ENCODE measurements around the gene STEEP1.

Gene STEEP1

GRCh38 chrX:119579414-119579813 is 14.2 kb upstream of the STEEP1 start:
- Histone ChIP-seq H3K9me3 (ENCODE audit: control insufficient read depth in 1 of 2, low read length in 2 of 2) (no peaks in the 10 kb centered on the region), H3K27me3 (ENCODE audit: control insufficient read depth in 1 of 2, insufficient read depth in 2 of 2, low read length in 2 of 2) (no peaks in the 10 kb centered on the region), H3K4me1 (ENCODE audit: control insufficient read depth in 1 of 2, insufficient read depth in 2 of 2, low read length in 2 of 2) (peaks cover 7 to 9% of the 10 kb centered on the region in 2 donors), H3K36me3 (ENCODE audit: control insufficient read depth in 1 of 2, insufficient read depth in 2 of 2, low read length in 2 of 2) (no peaks in the 10 kb centered on the region), H3K27ac (ENCODE audit: low read depth, low read length) (no peak overlapping the region), H3K4me3 (ENCODE audit: low read depth in 1 of 2, low read length in 2 of 2) (no peak overlapping the region), H3K9ac (ENCODE audit: low read depth in 1 of 2, low read length in 2 of 2) (no peak overlapping the region)

GRCh38 chrX:119574394-119575266 is 9.4 kb upstream of the STEEP1 start, which contains the start of gene UBE2A:
Gene UBE2A (plus strand): TSS chrX:119574563. CDS start chrX:119574712, 149 bp downstream.
- peak within 1 kb of the TSS; percentile 73 to 76 for H3K4me3 ChIP-seq (ENCODE audit: low read depth in 1 of 2, low read length in 2 of 2)
- peak within 1 kb of the TSS; percentile 90 for H3K27ac ChIP-seq (ENCODE audit: low read depth, low read length)
- peaks cover 7 to 18% of the 10 kb centered on the region in 2 donors for H3K4me1 ChIP-seq (ENCODE audit: control insufficient read depth in 1 of 2, insufficient read depth in 2 of 2, low read length in 2 of 2)
- no peaks in the 10 kb centered on the region for H3K27me3 ChIP-seq (ENCODE audit: control insufficient read depth in 1 of 2, insufficient read depth in 2 of 2, low read length in 2 of 2)
- H3K9ac ChIP-seq (ENCODE audit: low read depth in 1 of 2, low read length in 2 of 2) = peak within 1 kb of the TSS; percentile 72 to 74
- H3K36me3 ChIP-seq (ENCODE audit: control insufficient read depth in 1 of 2, insufficient read depth in 2 of 2, low read length in 2 of 2) = no peaks in the 10 kb centered on the region
- H3K9me3 ChIP-seq (ENCODE audit: control insufficient read depth in 1 of 2, low read length in 2 of 2) = no peaks in the 10 kb centered on the region

DNA sequence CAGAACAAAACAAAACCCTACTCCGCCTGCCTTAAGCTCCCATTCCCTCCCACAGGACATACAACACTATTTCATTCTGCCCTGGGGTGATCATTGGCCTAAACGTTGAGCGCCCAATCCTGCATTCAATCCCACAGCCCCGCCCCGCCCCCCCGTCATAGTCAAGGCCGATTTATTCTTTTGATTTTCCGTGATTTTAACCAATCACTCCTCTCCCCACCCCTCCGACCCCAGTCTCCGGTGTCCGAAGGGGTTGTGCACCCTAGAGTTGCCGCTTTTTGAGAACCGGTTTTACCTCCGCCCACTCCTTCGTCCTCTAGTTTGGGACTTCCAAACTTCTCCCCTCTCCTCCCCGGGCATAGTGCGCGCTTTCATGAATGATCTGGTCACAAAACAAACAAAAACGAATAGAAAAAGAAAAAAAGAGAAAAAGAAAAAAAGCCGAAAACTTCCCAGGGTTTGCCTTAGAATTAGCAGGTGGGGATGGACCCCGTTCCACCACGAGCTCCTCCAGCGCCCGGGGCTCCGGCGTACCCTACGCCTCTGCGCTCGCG is 8.7 kb upstream of the STEEP1 start:
- Histone ChIP-seq H3K9me3 (ENCODE audit: control insufficient read depth in 1 of 2, low read length in 2 of 2) (no peaks in the 10 kb centered on the region), H3K4me3 (ENCODE audit: low read depth in 1 of 2, low read length in 2 of 2) (peak overlapping the region; percentile 73 to 76), H3K27me3 (ENCODE audit: control insufficient read depth in 1 of 2, insufficient read depth in 2 of 2, low read length in 2 of 2) (no peaks in the 10 kb centered on the region), H3K36me3 (ENCODE audit: control insufficient read depth in 1 of 2, insufficient read depth in 2 of 2, low read length in 2 of 2) (no peaks in the 10 kb centered on the region), H3K9ac (ENCODE audit: low read depth in 1 of 2, low read length in 2 of 2) (peak overlapping the region; percentile 63 to 74), H3K27ac (ENCODE audit: low read depth, low read length) (peak overlapping the region; percentile 51), H3K4me1 (ENCODE audit: control insufficient read depth in 1 of 2, insufficient read depth in 2 of 2, low read length in 2 of 2) (peaks cover 7 to 18% of the 10 kb centered on the region in 2 donors)

- H3K4me1 ChIP-seq (ENCODE audit: control insufficient read depth in 1 of 2, insufficient read depth in 2 of 2, low read length in 2 of 2) = peaks cover 7 to 18% of the 10 kb centered on the region in 2 donors
- no peaks in the 10 kb centered on the region for H3K9me3 ChIP-seq (ENCODE audit: control insufficient read depth in 1 of 2, low read length in 2 of 2)
- H3K36me3 ChIP-seq (ENCODE audit: control insufficient read depth in 1 of 2, insufficient read depth in 2 of 2, low read length in 2 of 2) = no peaks in the 10 kb centered on the region
- no peaks in the 10 kb centered on the region for H3K27me3 ChIP-seq (ENCODE audit: control insufficient read depth in 1 of 2, insufficient read depth in 2 of 2, low read length in 2 of 2)
- peak overlapping the region in 1 of 2 donors; percentile 74 for H3K9ac ChIP-seq (ENCODE audit: low read depth in 1 of 2, low read length in 2 of 2)
- H3K27ac ChIP-seq (ENCODE audit: low read depth, low read length) = peak overlapping the region; percentile 51
- H3K4me3 ChIP-seq (ENCODE audit: low read depth in 1 of 2, low read length in 2 of 2) = peak overlapping the region; percentile 73 to 76
Measured at GRCh38 chrX:119573222-119573621, 8.0 kb upstream of the STEEP1 start.

DNA sequence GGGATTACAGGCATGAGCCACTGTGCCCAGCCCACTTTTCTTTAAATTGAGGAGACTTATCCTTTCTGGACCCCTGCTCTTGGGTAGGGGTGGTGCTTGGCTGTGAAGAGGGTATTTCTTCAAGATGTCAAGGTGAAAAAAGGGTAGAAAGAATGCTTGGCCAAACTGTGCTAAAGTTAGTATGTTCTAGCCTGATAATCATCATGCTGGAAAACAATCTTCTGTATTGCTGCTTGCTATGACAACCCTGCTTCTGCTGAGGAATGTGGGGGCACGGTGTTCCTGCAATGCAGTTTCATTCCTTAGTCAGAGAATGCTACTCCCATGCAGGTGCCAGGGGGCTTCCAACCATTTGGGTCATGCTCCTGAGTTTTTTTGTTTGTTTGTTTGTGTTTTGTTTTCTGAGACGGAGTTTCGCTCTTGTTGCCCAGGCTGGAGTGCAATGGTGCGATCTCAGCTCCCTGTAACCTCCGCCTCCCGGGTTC is 5.2 kb upstream of the STEEP1 start:
- H3K4me1 ChIP-seq (ENCODE audit: control insufficient read depth in 1 of 2, insufficient read depth in 2 of 2, low read length in 2 of 2) = peaks cover 2 to 10% of the 10 kb centered on the region in 2 donors
- H3K4me3 ChIP-seq (ENCODE audit: low read depth in 1 of 2, low read length in 2 of 2) = no peak overlapping the region
- no peak overlapping the region for H3K9ac ChIP-seq (ENCODE audit: low read depth in 1 of 2, low read length in 2 of 2)
- H3K36me3 ChIP-seq (ENCODE audit: control insufficient read depth in 1 of 2, insufficient read depth in 2 of 2, low read length in 2 of 2) = no peaks in the 10 kb centered on the region
- H3K9me3 ChIP-seq (ENCODE audit: control insufficient read depth in 1 of 2, low read length in 2 of 2) = no peaks in the 10 kb centered on the region
- no peak overlapping the region for H3K27ac ChIP-seq (ENCODE audit: low read depth, low read length)
- no peaks in the 10 kb centered on the region for H3K27me3 ChIP-seq (ENCODE audit: control insufficient read depth in 1 of 2, insufficient read depth in 2 of 2, low read length in 2 of 2)

GRCh38 chrX:119552508-119552907 is 12.7 kb downstream of the STEEP1 start:
- H3K9me3 ChIP-seq (ENCODE audit: control insufficient read depth in 1 of 2, low read length in 2 of 2) = no peaks in the 10 kb centered on the region
- H3K4me1 ChIP-seq (ENCODE audit: control insufficient read depth in 1 of 2, insufficient read depth in 2 of 2, low read length in 2 of 2) = no peaks in the 10 kb centered on the region
- H3K9ac ChIP-seq (ENCODE audit: low read depth in 1 of 2, low read length in 2 of 2) = no peak overlapping the region
- no peaks in the 10 kb centered on the region for H3K27me3 ChIP-seq (ENCODE audit: control insufficient read depth in 1 of 2, insufficient read depth in 2 of 2, low read length in 2 of 2)
- no peak overlapping the region for H3K4me3 ChIP-seq (ENCODE audit: low read depth in 1 of 2, low read length in 2 of 2)
- H3K36me3 ChIP-seq (ENCODE audit: control insufficient read depth in 1 of 2, insufficient read depth in 2 of 2, low read length in 2 of 2) = peaks cover 0 to 12% of the 10 kb centered on the region in 2 donors
- H3K27ac ChIP-seq (ENCODE audit: low read depth, low read length) = no peak overlapping the region

GRCh38 chrX:119549327-119550016 is 15.7 kb downstream of the STEEP1 start:
- Histone ChIP-seq H3K27ac (ENCODE audit: low read depth, low read length) (no peak overlapping the region), H3K4me1 (ENCODE audit: control insufficient read depth in 1 of 2, insufficient read depth in 2 of 2, low read length in 2 of 2) (no peaks in the 10 kb centered on the region), H3K4me3 (ENCODE audit: low read depth in 1 of 2, low read length in 2 of 2) (no peak overlapping the region), H3K9ac (ENCODE audit: low read depth in 1 of 2, low read length in 2 of 2) (no peak overlapping the region), H3K36me3 (ENCODE audit: control insufficient read depth in 1 of 2, insufficient read depth in 2 of 2, low read length in 2 of 2) (peaks cover 0 to 5% of the 10 kb centered on the region in 2 donors), H3K9me3 (ENCODE audit: control insufficient read depth in 1 of 2, low read length in 2 of 2) (no peaks in the 10 kb centered on the region), H3K27me3 (ENCODE audit: control insufficient read depth in 1 of 2, insufficient read depth in 2 of 2, low read length in 2 of 2) (no peaks in the 10 kb centered on the region)

DNA sequence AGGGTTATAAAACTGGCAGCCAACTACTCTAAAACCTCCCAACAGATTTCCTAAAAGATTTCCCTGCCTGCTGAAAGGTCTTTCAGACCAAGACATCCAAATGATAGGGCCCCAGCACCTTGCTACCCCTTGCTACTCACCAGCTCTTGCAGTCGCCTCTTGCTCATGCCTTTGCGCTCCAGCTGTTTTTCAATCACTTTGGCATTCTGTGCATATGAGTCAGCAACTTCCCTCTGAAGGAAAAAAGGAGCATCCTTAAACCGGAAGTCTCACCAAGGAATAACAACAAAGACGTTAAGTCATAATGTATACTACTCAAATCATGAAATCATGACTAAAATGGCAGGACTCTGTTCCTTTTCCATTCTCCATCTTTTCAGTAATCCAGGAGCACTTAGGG is 24.0 kb downstream of the STEEP1 start:
- Histone ChIP-seq H3K9me3 (ENCODE audit: control insufficient read depth in 1 of 2, low read length in 2 of 2) (no peaks in the 10 kb centered on the region), H3K9ac (ENCODE audit: low read depth in 1 of 2, low read length in 2 of 2) (no peak overlapping the region), H3K36me3 (ENCODE audit: control insufficient read depth in 1 of 2, insufficient read depth in 2 of 2, low read length in 2 of 2) (peaks cover 0 to 3% of the 10 kb centered on the region in 2 donors), H3K27ac (ENCODE audit: low read depth, low read length) (no peak overlapping the region), H3K4me1 (ENCODE audit: control insufficient read depth in 1 of 2, insufficient read depth in 2 of 2, low read length in 2 of 2) (no peaks in the 10 kb centered on the region), H3K4me3 (ENCODE audit: low read depth in 1 of 2, low read length in 2 of 2) (no peak overlapping the region), H3K27me3 (ENCODE audit: control insufficient read depth in 1 of 2, insufficient read depth in 2 of 2, low read length in 2 of 2) (no peaks in the 10 kb centered on the region)

GRCh38 chrX:119539872-119540271 is 25.3 kb downstream of the STEEP1 start:
- peaks cover 0 to 3% of the 10 kb centered on the region in 2 donors for H3K36me3 ChIP-seq (ENCODE audit: control insufficient read depth in 1 of 2, insufficient read depth in 2 of 2, low read length in 2 of 2)
- no peaks in the 10 kb centered on the region for H3K4me1 ChIP-seq (ENCODE audit: control insufficient read depth in 1 of 2, insufficient read depth in 2 of 2, low read length in 2 of 2)
- no peaks in the 10 kb centered on the region for H3K9me3 ChIP-seq (ENCODE audit: control insufficient read depth in 1 of 2, low read length in 2 of 2)
- no peak overlapping the region for H3K4me3 ChIP-seq (ENCODE audit: low read depth in 1 of 2, low read length in 2 of 2)
- H3K27me3 ChIP-seq (ENCODE audit: control insufficient read depth in 1 of 2, insufficient read depth in 2 of 2, low read length in 2 of 2) = no peaks in the 10 kb centered on the region
- no peak overlapping the region for H3K27ac ChIP-seq (ENCODE audit: low read depth, low read length)
- H3K9ac ChIP-seq (ENCODE audit: low read depth in 1 of 2, low read length in 2 of 2) = no peak overlapping the region

DNA sequence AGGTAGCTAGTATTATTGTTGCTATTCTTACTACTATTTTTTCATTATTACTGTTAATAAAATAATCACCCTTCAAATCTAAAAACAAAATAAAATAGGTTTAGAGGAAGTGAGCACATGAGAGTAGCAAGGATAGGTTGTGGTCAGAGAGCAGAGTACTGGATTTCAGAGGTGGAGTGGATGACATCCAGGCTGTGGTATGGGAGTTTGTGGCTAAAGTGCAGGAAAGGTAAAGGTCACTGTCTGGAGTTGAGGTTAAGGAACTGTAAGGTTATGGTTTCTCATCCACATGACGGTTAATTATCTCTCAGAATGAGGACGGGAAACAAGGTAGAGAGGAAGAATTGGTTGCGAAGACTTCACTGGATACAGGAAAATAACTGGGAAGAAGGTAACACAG is 27.7 kb downstream of the STEEP1 start:
- no peaks in the 10 kb centered on the region for H3K27me3 ChIP-seq (ENCODE audit: control insufficient read depth in 1 of 2, insufficient read depth in 2 of 2, low read length in 2 of 2)
- H3K9ac ChIP-seq (ENCODE audit: low read depth in 1 of 2, low read length in 2 of 2) = no peak overlapping the region
- peaks cover 0 to 2% of the 10 kb centered on the region in 2 donors for H3K36me3 ChIP-seq (ENCODE audit: control insufficient read depth in 1 of 2, insufficient read depth in 2 of 2, low read length in 2 of 2)
- H3K9me3 ChIP-seq (ENCODE audit: control insufficient read depth in 1 of 2, low read length in 2 of 2) = no peaks in the 10 kb centered on the region
- H3K4me1 ChIP-seq (ENCODE audit: control insufficient read depth in 1 of 2, insufficient read depth in 2 of 2, low read length in 2 of 2) = no peaks in the 10 kb centered on the region
- no peak overlapping the region for H3K4me3 ChIP-seq (ENCODE audit: low read depth in 1 of 2, low read length in 2 of 2)
- H3K27ac ChIP-seq (ENCODE audit: low read depth, low read length) = no peak overlapping the region
